HG03565 (cell line): ENCODE data around the gene HAAO.
"Not testable (repeated sequence)": the region's sequence is repeated elsewhere in the genome, so short reads cannot be mapped to it uniquely, and the experiment has no call there.

Experiments
- ATAC-seq: cut with Tn5 transposase; IDR thresholded peaks from one replicate; pipeline ENCODE4 v1.9.1; 2021; ENCODE audit warnings: mild to moderate bottlenecking, moderate library complexity; ENCODE audit not compliant: unreplicated experiment

The HAAO gene

GRCh38 chr2:42752816-42753813 lies 39.3 kb downstream of the HAAO start:
- no peak for ATAC-seq

- peak; percentile 68 for ATAC-seq
These were observed 40.1 kb downstream of the HAAO start for GRCh38 chr2:42752314-42752713.

DNA sequence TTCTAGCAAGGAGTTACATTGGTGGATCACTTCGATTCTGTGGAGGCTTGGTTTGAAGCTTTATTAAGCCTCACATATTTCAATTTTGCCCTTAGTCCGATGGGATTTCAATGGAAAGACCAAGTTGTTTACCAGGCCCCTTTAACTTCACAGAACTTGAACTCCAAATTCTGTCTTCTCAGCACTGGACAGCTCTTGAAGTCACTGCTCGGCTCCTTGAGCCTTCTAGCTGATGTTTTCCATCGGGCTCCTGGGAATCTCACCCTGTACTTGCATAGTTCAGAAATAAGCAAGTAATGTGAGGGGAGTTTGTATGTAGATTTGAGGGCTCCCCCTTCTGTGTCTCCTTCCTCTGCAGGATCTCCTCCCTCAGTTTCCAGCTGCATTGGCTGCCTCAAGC lies 43.5 kb downstream of the HAAO start:
- ATAC-seq: no peak

DNA sequence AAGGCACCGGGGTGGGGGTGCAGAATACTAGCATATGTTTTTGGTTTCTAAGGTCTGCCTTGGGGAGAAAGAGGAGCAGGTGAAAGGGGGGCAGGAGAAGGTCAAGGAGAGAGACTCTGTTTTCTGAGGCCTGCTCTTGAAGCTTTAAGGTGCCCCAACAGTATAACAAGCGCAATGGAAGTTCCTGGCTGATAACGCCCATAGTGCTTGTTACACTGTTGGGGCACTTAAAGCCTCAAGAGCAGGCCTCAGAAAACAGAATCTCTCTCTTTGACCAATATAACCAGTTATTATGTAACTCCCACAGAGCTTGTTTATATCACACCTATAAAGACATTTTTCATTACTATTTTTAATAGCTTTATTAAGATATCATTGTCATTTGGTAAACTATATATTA lies 45.0 kb downstream of the HAAO start:
- ATAC-seq: no peak

- ATAC-seq: no peak
These were observed 47.8 kb downstream of the HAAO start for GRCh38 chr2:42744545-42745082.

DNA sequence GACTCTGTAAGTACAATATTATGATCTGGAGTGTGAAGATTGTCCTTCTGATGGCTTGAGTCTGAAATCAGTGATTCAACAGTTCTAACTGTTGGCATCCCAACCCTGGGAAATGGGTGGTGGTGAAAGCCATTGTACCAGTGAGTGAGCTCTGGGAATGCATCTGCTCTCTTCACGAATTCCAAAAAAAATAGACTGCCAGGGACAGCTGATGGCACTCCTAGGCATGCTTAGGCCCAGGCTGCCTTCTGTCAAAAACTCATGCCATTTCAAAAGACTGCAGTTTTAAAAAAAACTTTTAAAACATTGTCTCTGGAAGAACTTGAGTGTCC lies 48.8 kb downstream of the HAAO start:
- ATAC-seq: no peak

DNA sequence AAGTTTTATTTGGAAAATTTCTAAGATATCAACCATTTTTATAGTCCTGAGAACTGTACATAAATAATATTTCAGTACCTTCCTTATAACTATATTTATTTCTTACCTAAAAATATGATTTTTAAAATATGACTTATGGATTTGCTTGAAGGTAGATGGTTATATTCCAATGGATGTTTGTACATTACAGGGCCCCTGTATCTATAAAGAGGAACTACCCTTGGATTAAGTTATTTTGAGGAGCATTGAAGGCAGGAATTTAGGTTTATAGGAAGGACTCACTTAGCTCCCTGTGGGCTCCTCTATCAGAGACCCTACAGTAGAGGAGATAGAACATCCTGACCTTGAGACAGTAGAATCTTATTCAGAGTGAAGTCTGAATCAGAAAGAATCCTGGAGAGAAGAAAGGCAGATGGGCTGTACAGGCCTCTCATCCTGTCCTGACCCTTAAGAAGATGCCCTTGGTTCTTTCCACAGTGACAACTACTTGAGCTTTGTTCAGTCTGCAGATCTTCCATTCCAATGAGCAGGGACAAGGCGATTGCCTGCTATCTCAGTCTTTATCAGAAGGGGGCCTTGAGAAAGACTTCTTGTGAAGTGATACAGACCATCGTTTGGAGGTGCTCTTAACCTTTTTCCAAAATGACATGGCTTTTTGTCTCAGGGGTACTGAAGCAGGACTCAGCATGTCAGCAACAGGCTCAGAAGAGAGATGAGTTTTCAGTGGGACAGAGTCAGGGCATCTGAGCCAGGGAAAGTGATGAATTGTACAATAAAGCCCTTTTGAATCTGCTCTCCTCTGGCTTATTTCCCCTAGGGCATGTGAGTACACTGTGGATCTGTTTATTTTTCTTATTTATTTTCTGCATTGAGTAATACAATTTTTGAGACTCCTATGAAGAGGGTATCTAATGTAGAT lies 49.4 kb downstream of the HAAO start:
- ATAC-seq: no peak

DNA sequence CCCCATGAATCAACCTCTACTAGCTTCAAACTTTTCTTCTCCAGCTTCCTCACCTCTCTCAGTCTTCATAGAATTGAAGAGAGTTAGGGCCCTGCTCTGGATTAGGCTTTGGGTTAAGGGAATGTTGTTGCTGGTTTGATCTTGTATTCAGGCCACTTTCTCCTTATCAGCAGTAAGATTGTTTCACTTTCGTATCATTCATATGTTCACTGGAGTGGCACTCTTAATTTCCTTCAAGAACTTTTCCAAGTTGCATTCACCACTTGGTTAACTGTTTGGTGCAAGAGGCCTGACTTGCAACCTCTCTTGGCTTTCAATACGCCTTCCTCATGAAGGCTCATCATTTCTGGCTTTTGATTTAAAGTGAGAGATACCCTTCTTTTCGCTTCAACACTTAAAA lies 51.2 kb downstream of the HAAO start:
- ATAC-seq: no peak

GRCh38 chr2:42736598-42737322 lies 55.6 kb downstream of the HAAO start:
- ATAC-seq: no peak

DNA sequence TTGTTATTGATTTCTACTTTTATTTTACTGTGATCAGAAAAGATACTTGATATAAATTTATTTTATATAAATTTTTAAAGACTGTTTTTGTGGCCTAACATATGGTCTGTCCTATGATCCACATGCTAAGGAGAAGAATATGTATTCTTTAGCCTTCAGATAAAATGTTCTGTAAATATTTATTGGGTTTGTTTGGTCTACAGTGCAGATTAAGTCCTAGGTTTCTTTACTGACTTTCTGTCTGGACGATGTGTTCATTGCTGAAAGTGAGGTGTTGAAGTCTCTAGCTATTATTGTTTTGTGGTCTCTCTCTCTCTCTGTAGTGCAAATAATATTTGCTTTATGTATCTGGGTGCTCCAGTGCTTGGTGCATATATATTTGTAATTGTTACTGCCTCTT lies 58.5 kb downstream of the HAAO start:
- no peak for ATAC-seq

- ATAC-seq: not testable (repeated sequence)
These were observed 61.1 kb downstream of the HAAO start for GRCh38 chr2:42731316-42731715.

GRCh38 chr2:42726680-42727079 lies 65.7 kb downstream of the HAAO start:
- ATAC-seq: no peak

- ATAC-seq: no peak
These were observed 66.7 kb downstream of the HAAO start for GRCh38 chr2:42725657-42726056.

GRCh38 chr2:42724886-42725285 lies 67.5 kb downstream of the HAAO start:
- no peak for ATAC-seq

GRCh38 chr2:42723465-42723864 lies 68.9 kb downstream of the HAAO start:
- no peak for ATAC-seq

GRCh38 chr2:42722320-42723190 lies 69.8 kb downstream of the HAAO start:
- ATAC-seq: peak; percentile 98

- ATAC-seq: no peak
These were observed 70.5 kb downstream of the HAAO start for GRCh38 chr2:42721898-42722297.
